ENCODE data around the gene CSN3.

CSN3 gene

GRCh38 chr4:70300215-70300614 lies 57.8 kb downstream of the CSN3 start:
- Histone ChIP-seq H2AFZ (no peak overlapping the region), H3K36me3 (ENCODE audit: control insufficient read depth, insufficient read depth, low read length) (no peaks in the 10 kb centered on the region), H3K79me2 (no peaks in the 10 kb centered on the region), H3K27me3 (ENCODE audit: control insufficient read depth, insufficient read depth, low read length) (no peaks in the 10 kb centered on the region), H3K4me3 (ENCODE audit: low read depth, low read length) (no peak overlapping the region), H3K9ac (no peak overlapping the region), H3K4me2 (ENCODE audit: low read length) (no peak overlapping the region), H3K27ac (no peak overlapping the region), H3K4me1 (no peaks in the 10 kb centered on the region), H3K9me3 (ENCODE audit: control insufficient read depth, low read length) (no peaks in the 10 kb centered on the region)
- no peak for TF ChIP-seq CTCF (IDR thresholded peaks at IDR 0.05)

All from parathyroid adenoma (tissue), 2 donors.